ENCODE results near the gene IMMP2L.

IMMP2L gene

GRCh38 chr7:111192614-111193413, 369.5 kb downstream of the IMMP2L start:
- TF ChIP-seq REST (IDR thresholded peaks at IDR 0.05; ENCODE audit: insufficient read depth in 1 of 2, low read depth in 2 of 2, low read length in 2 of 2), result no peak
- no peak for TF ChIP-seq FOXP2 (optimal IDR thresholded peaks at IDR 0.05; ENCODE audit: borderline replicate concordance, extremely low read depth, extremely low read length, insufficient read depth)
- no peak for TF ChIP-seq TAF1 (IDR thresholded peaks at IDR 0.05; ENCODE audit: borderline replicate concordance, insufficient read depth, low read length)
- no peak for TF ChIP-seq POLR2AphosphoS5 (IDR thresholded peaks at IDR 0.05; ENCODE audit: low read depth, low read length)
- TF ChIP-seq SIN3A (IDR thresholded peaks at IDR 0.05; ENCODE audit: borderline replicate concordance, insufficient read depth, low read length), result no peak

GRCh38 chr7:111190804-111191203, 371.5 kb downstream of the IMMP2L start:
- no peak for TF ChIP-seq SIN3A (IDR thresholded peaks at IDR 0.05; ENCODE audit: borderline replicate concordance, insufficient read depth, low read length)
- TF ChIP-seq REST (IDR thresholded peaks at IDR 0.05; ENCODE audit: insufficient read depth in 1 of 2, low read depth in 2 of 2, low read length in 2 of 2), result no peak
- no peak for TF ChIP-seq FOXP2 (optimal IDR thresholded peaks at IDR 0.05; ENCODE audit: borderline replicate concordance, extremely low read depth, extremely low read length, insufficient read depth)
- TF ChIP-seq POLR2AphosphoS5 (IDR thresholded peaks at IDR 0.05; ENCODE audit: low read depth, low read length), result no peak
- no peak for TF ChIP-seq TAF1 (IDR thresholded peaks at IDR 0.05; ENCODE audit: borderline replicate concordance, insufficient read depth, low read length)

- TF ChIP-seq TAF1 (IDR thresholded peaks at IDR 0.05; ENCODE audit: borderline replicate concordance, insufficient read depth, low read length) (no peak), REST (IDR thresholded peaks at IDR 0.05; ENCODE audit: insufficient read depth in 1 of 2, low read depth in 2 of 2, low read length in 2 of 2) (no peak), FOXP2 (optimal IDR thresholded peaks at IDR 0.05; ENCODE audit: borderline replicate concordance, extremely low read depth, extremely low read length, insufficient read depth) (no peak), POLR2AphosphoS5 (IDR thresholded peaks at IDR 0.05; ENCODE audit: low read depth, low read length) (no peak), SIN3A (IDR thresholded peaks at IDR 0.05; ENCODE audit: borderline replicate concordance, insufficient read depth, low read length) (no peak)
Observed at GRCh38 chr7:111184987-111185386, 377.3 kb downstream of the IMMP2L start.

- TF ChIP-seq REST (IDR thresholded peaks at IDR 0.05; ENCODE audit: insufficient read depth in 1 of 2, low read depth in 2 of 2, low read length in 2 of 2), result no peak
- no peak for TF ChIP-seq POLR2AphosphoS5 (IDR thresholded peaks at IDR 0.05; ENCODE audit: low read depth, low read length)
- no peak for TF ChIP-seq FOXP2 (optimal IDR thresholded peaks at IDR 0.05; ENCODE audit: borderline replicate concordance, extremely low read depth, extremely low read length, insufficient read depth)
- TF ChIP-seq SIN3A (IDR thresholded peaks at IDR 0.05; ENCODE audit: borderline replicate concordance, insufficient read depth, low read length), result no peak
- no peak for TF ChIP-seq TAF1 (IDR thresholded peaks at IDR 0.05; ENCODE audit: borderline replicate concordance, insufficient read depth, low read length)
Observed at GRCh38 chr7:111183321-111183720, 379.0 kb downstream of the IMMP2L start.
